ENCODE data around the gene GCG. TPM values are rescaled to one million over a fixed set of nuclear protein-coding genes. Genes with fewer than 3 reads are reported as not detected.

The GCG gene
- polyA plus RNA-seq (not detected in 3 replicates), polyA minus RNA-seq (not detected in 3 replicates)
- not detected for polyA plus RNA-seq (2011; ENCODE audit: low read depth)
- not detected in 2 replicates for polyA plus RNA-seq (2011; cell fraction: cytosol; rRNA removed)
- polyA plus RNA-seq (2011; cell fraction: nucleus; rRNA removed): not detected in 2 replicates
- not detected in 2 replicates for polyA plus RNA-seq (2012; ENCODE audit: low replicate concordance)
- not detected for polyA minus RNA-seq (2011; cell fraction: cytosol; rRNA and poly(A)+ RNA removed)
- polyA minus RNA-seq (2011; cell fraction: nucleus; rRNA and poly(A)+ RNA removed): not detected in 2 replicates

DNA sequence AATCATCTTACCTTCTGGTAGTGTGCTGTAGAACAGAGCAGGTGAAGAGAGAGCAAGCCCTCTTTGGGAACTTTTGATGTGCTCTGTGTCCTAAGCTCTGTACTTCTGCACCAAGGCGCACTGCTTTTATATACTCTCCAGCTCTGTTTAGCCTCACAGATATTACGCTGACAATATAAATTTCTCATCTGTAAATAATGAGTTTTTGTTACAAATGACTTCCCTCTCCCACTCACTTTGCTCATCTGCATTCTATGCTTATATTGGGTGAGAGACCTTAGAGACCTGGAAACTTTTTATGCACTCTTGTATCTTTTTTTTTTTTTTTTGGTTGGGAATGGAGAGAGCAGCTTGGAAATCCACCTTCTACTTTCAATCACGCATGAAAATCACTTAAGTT lies at the start of gene GCG:
Gene GCG, minus strand, starts transcription at position 101 of the 400 bp plus-strand sequence. CDS start 3,069 bp downstream, outside the sequence.
- no peak within 1 kb of the TSS for H3K4me3 ChIP-seq (ENCODE audit: control insufficient read depth in 2 of 3, extremely low read depth in 1 of 3, insufficient read depth in 2 of 3, low read depth in 1 of 3, low read length in 3 of 3)
- no peaks in the 10 kb centered on the region for H3K79me2 ChIP-seq (ENCODE audit: control insufficient read depth, insufficient read depth, low read length)
- no peak within 1 kb of the TSS for H3K27ac ChIP-seq (ENCODE audit: control insufficient read depth, insufficient read depth, low read length)
- DNase-seq (ENCODE audit: low read depth, low spot score) (no peak), FAIRE-seq (no peak)
- H3K9ac ChIP-seq (ENCODE audit: control insufficient read depth, extremely low read depth, insufficient read depth, low read length): no peak within 1 kb of the TSS
- no peaks in the 10 kb centered on the region for H3K4me1 ChIP-seq (ENCODE audit: control insufficient read depth, extremely low read depth, insufficient read depth, low read length)
- no peaks in the 10 kb centered on the region for H3K36me3 ChIP-seq (ENCODE audit: control insufficient read depth in 2 of 2, extremely low read depth in 1 of 2, insufficient read depth in 2 of 2, low read length in 2 of 2)
- no peak within 1 kb of the TSS for H2AFZ ChIP-seq (ENCODE audit: control insufficient read depth, low read length)
- peaks cover 7% of the 10 kb centered on the region for H3K27me3 ChIP-seq (ENCODE audit: control insufficient read depth, extremely low read depth, insufficient read depth, low read length)
- dilution Hi-C loops (cut with MboI; ENCODE audit: extremely low pct_ligation_motif_present, low sequenced_read_pairs): no loop called here
- H4K20me1 ChIP-seq (ENCODE audit: control insufficient read depth, extremely low read depth, insufficient read depth, low read length): no peaks in the 10 kb centered on the region
- H3K4me2 ChIP-seq (ENCODE audit: control insufficient read depth, extremely low read depth, insufficient read depth, low read depth, low read length): no peak within 1 kb of the TSS
- no peaks in the 10 kb centered on the region for H3K9me1 ChIP-seq (ENCODE audit: control insufficient read depth, extremely low read depth, insufficient read depth, low read length)
- TF ChIP-seq EZH2 (IDR thresholded peaks at IDR 0.05; ENCODE audit: low read length) (no peak), CTCF (optimal IDR thresholded peaks at IDR 0.05 in 1 of 3, IDR thresholded peaks at IDR 0.05 in 1 of 3, conservative IDR thresholded peaks at IDR 0.05 in 1 of 3; ENCODE audit: extremely low read depth in 1 of 3, insufficient read depth in 2 of 3, low read length in 3 of 3) (no peak)
- H3K9me3 ChIP-seq (ENCODE audit: control insufficient read depth, low read depth, low read length): no peaks in the 10 kb centered on the region

- dilution Hi-C loops (cut with MboI; ENCODE audit: extremely low pct_ligation_motif_present, low sequenced_read_pairs): no loop called here
- FAIRE-seq: no peak
These were observed 48.6 kb upstream of the GCG start for GRCh38 chr2:162200636-162201035.

More at GRCh38 chr2:162200636-162201035, 48.6 kb upstream of the GCG start:
- H3K9me3 ChIP-seq (ENCODE audit: control insufficient read depth, low read depth, low read length): no peaks in the 10 kb centered on the region
- no peak for TF ChIP-seq EZH2 (IDR thresholded peaks at IDR 0.05; ENCODE audit: low read length)
- no peak for DNase-seq (ENCODE audit: low read depth, low spot score)
- H4K20me1 ChIP-seq (ENCODE audit: control insufficient read depth, extremely low read depth, insufficient read depth, low read length): no peaks in the 10 kb centered on the region
- no peaks in the 10 kb centered on the region for H3K79me2 ChIP-seq (ENCODE audit: control insufficient read depth, insufficient read depth, low read length)
- H3K4me1 ChIP-seq (ENCODE audit: control insufficient read depth, extremely low read depth, insufficient read depth, low read length): no peaks in the 10 kb centered on the region
- no peak overlapping the region for H2AFZ ChIP-seq (ENCODE audit: control insufficient read depth, low read length)
- no peak overlapping the region for H3K4me2 ChIP-seq (ENCODE audit: control insufficient read depth, extremely low read depth, insufficient read depth, low read depth, low read length)
- no peak overlapping the region for H3K9ac ChIP-seq (ENCODE audit: control insufficient read depth, extremely low read depth, insufficient read depth, low read length)
- no peaks in the 10 kb centered on the region for H3K9me1 ChIP-seq (ENCODE audit: control insufficient read depth, extremely low read depth, insufficient read depth, low read length)
- no peak overlapping the region for H3K27ac ChIP-seq (ENCODE audit: control insufficient read depth, insufficient read depth, low read length)
- peaks cover 0 to 8% of the 10 kb centered on the region in 2 experiments for H3K36me3 ChIP-seq (ENCODE audit: control insufficient read depth in 2 of 2, extremely low read depth in 1 of 2, insufficient read depth in 2 of 2, low read length in 2 of 2)
- no peak overlapping the region for H3K4me3 ChIP-seq (ENCODE audit: control insufficient read depth in 2 of 3, extremely low read depth in 1 of 3, insufficient read depth in 2 of 3, low read depth in 1 of 3, low read length in 3 of 3)
- no peaks in the 10 kb centered on the region for H3K27me3 ChIP-seq (ENCODE audit: control insufficient read depth, extremely low read depth, insufficient read depth, low read length)

All from keratinocyte (primary cell).